ENCODE results near the gene PRF1. TPM values are rescaled to one million over a fixed set of nuclear protein-coding genes. Genes with fewer than 3 reads are reported as not detected.
"Not testable (repeated sequence)": the region's sequence is repeated elsewhere in the genome, so short reads cannot be mapped to it uniquely, and the experiment has no call there.

PRF1 gene
- total RNA-seq (1 to 10 TPM; 3.2 to 6.1 TPM), polyA plus RNA-seq (1 to 10 TPM; 1.3 to 6.1 TPM)
- long read RNA-seq, donor 1, transcript PRF1-201 (3 exons, 2,492 nt) = major isoform, 5 of 8 reads
- long read RNA-seq, donor 1, partial matches to known transcripts = 2 of 8 reads
- long read RNA-seq, donor 1, other reads (novel, unspliced or antisense) = 1 of 8 reads
- long read RNA-seq, donor 2, transcript PRF1-201 (3 exons, 2,492 nt) = major isoform, 6 of 9 reads
- long read RNA-seq, donor 2, partial matches to known transcripts = 2 of 9 reads
- long read RNA-seq, donor 2, other reads (novel, unspliced or antisense) = 1 of 9 reads

DNA sequence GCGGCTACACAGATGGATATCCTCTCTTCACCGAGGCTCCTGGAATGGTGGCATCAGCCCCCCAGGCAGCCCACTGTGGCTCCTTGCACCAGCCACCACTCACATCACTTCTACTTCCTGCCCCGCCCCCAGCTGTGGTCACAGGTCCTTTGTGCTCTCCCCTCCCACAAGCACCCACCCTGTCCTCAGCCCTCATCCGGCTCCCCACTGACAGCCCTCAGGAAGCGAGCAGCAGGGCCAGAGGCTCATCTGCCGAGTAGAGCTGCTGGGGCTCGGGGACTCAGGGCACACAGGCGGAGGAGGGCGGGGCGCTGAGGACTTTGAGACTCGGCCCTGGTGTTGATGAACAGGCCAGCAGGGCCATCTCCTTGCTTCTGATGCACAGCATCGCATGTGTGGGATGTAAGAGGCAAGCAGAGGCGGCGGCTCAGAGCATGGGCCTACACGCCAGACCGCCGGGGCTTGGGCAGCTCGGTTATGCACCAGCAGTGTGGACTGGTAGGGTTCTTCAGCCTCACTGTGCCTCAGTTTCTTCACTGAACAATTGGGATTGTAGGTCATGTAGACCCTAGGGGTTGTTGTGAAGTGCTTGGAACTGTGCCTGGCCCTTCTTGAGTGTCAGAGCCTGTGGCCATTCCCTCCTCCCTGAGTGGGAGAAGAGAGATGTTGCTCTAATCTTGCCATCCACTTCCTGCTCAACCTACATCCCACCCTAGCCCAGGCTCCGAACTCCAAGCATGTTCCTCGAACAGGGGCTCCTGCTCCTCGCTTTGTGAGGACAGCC lies at the start of gene PRF1:
Gene PRF1, minus strand, starts transcription at position 77 of the 784 bp plus-strand sequence. CDS start 1,839 bp downstream, outside the sequence.
- no peaks in the 10 kb centered on the region for H3K27me3 ChIP-seq (ENCODE audit: control insufficient read depth in 1 of 2, insufficient read depth in 2 of 2, low read length in 1 of 2)
- no peaks in the 10 kb centered on the region for H3K36me3 ChIP-seq (ENCODE audit: control insufficient read depth in 1 of 2, insufficient read depth in 2 of 2, low read length in 1 of 2)
- H3K27ac ChIP-seq (ENCODE audit: low read depth in 1 of 2, low read length in 2 of 2) = no peak within 1 kb of the TSS
- peak; percentile 50 for ATAC-seq (ENCODE audit: low FRiP score)
- H3K9me3 ChIP-seq (ENCODE audit: control insufficient read depth, low read length) = no peaks in the 10 kb centered on the region
- 94 to 96% methylated on average over 21 of the region's 21 CpGs for WGBS, 2 donors
- no peak within 1 kb of the TSS for H3K4me3 ChIP-seq (ENCODE audit: low read length in 2 of 2)
- peak in 1 of 2 donors; percentile 65 for DNase-seq
- H3K4me1 ChIP-seq (ENCODE audit: control insufficient read depth in 1 of 2, insufficient read depth in 2 of 2, low read length in 2 of 2) = no peaks in the 10 kb centered on the region
- intact Hi-C loops (cut with DNase I) = no loop called here

DNA sequence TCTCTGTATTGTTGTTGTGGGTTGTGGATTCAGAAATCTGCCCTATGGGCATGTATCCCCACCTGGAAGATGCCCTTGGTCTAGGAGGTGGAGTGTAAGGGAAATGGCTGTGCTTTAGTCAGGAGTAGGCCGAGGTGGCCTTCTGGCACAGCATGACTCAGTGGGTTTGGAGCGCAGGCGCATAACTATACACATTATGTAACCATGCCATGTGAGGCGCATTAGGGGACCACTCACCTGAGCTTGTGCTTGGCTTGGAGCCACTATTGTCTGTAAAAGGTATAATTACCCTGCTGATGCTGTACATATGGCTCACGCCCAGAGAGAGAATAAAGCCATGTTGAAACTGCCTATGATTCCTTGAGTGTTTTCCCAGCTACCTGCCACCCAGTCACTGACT lies 49.1 kb upstream of the PRF1 start:
- intact Hi-C loops (cut with DNase I) = no loop called here
- Histone ChIP-seq H3K27ac (ENCODE audit: low read depth in 1 of 2, low read length in 2 of 2) (no peak overlapping the region), H3K4me1 (ENCODE audit: control insufficient read depth in 1 of 2, insufficient read depth in 2 of 2, low read length in 2 of 2) (peaks cover 0 to 3% of the 10 kb centered on the region in 2 donors), H3K36me3 (ENCODE audit: control insufficient read depth in 1 of 2, insufficient read depth in 2 of 2, low read length in 1 of 2) (no peaks in the 10 kb centered on the region), H3K4me3 (ENCODE audit: low read length in 2 of 2) (no peak overlapping the region), H3K9me3 (ENCODE audit: control insufficient read depth, low read length) (peaks cover 5% of the 10 kb centered on the region), H3K27me3 (ENCODE audit: control insufficient read depth in 1 of 2, insufficient read depth in 2 of 2, low read length in 1 of 2) (no peaks in the 10 kb centered on the region)
- WGBS, 2 donors = 97 to 99% methylated on average over 5 of the region's 5 CpGs
- DNase-seq (no peak), ATAC-seq (ENCODE audit: low FRiP score) (no peak)

DNA sequence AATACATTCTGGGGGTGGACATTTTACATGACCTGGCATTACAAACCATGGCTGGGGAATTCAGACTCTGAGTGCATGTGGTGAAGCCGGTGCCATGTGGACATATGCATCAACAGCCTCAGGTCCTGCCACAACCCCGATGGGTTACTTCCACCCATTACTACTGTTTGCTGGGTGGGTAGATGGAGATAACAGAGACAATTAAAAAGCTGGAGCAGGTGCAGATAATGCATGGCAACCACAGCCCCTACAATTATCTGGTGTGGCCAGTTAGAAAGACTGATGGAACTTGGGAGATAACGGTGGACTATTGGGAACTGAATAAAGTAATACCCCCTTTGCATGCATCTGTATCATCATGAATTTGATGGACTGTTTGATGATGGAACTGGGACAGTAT lies 48.2 kb upstream of the PRF1 start:
- WGBS, 2 donors = 95 to 99% methylated on average over 3 of the region's 3 CpGs
- no peak overlapping the region for H3K4me3 ChIP-seq (ENCODE audit: low read length in 2 of 2)
- H3K4me1 ChIP-seq (ENCODE audit: control insufficient read depth in 1 of 2, insufficient read depth in 2 of 2, low read length in 2 of 2) = peaks cover 0 to 3% of the 10 kb centered on the region in 2 donors
- H3K27me3 ChIP-seq (ENCODE audit: control insufficient read depth in 1 of 2, insufficient read depth in 2 of 2, low read length in 1 of 2) = no peaks in the 10 kb centered on the region
- intact Hi-C loops (cut with DNase I) = no loop called here
- H3K9me3 ChIP-seq (ENCODE audit: control insufficient read depth, low read length) = peaks cover 5% of the 10 kb centered on the region
- no peaks in the 10 kb centered on the region for H3K36me3 ChIP-seq (ENCODE audit: control insufficient read depth in 1 of 2, insufficient read depth in 2 of 2, low read length in 1 of 2)
- DNase-seq (no peak), ATAC-seq (ENCODE audit: low FRiP score) (no peak)
- H3K27ac ChIP-seq (ENCODE audit: low read depth in 1 of 2, low read length in 2 of 2) = no peak overlapping the region

DNA sequence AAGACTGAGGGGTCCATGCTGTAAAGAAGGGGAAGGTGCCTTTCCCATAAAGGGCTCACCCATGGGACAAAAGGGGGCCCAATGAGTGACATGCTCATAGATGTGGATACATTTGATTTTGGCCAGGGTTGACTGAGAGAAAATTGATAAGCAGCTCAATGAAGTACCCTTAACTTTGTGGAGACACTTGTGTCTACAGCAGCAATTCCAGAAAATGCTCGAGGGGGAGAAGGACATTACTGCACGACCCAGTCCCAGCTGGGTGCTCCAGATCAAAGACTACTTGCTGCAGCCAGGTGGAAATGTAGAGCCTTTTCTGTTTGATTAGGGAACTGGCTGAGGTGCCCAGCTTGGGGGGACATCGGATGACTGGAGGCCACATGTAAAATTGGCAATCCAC lies 47.6 kb upstream of the PRF1 start:
- Histone ChIP-seq H3K9me3 (ENCODE audit: control insufficient read depth, low read length) (peaks cover 5% of the 10 kb centered on the region), H3K4me3 (ENCODE audit: low read length in 2 of 2) (no peak overlapping the region), H3K27ac (ENCODE audit: low read depth in 1 of 2, low read length in 2 of 2) (no peak overlapping the region), H3K4me1 (ENCODE audit: control insufficient read depth in 1 of 2, insufficient read depth in 2 of 2, low read length in 2 of 2) (peaks cover 0 to 3% of the 10 kb centered on the region in 2 donors), H3K36me3 (ENCODE audit: control insufficient read depth in 1 of 2, insufficient read depth in 2 of 2, low read length in 1 of 2) (no peaks in the 10 kb centered on the region), H3K27me3 (ENCODE audit: control insufficient read depth in 1 of 2, insufficient read depth in 2 of 2, low read length in 1 of 2) (no peaks in the 10 kb centered on the region)
- 93% methylated on average over 3 of the region's 3 CpGs for WGBS, 2 donors
- DNase-seq (no peak), ATAC-seq (ENCODE audit: low FRiP score) (no peak)
- intact Hi-C loops (cut with DNase I) = no loop called here

DNA sequence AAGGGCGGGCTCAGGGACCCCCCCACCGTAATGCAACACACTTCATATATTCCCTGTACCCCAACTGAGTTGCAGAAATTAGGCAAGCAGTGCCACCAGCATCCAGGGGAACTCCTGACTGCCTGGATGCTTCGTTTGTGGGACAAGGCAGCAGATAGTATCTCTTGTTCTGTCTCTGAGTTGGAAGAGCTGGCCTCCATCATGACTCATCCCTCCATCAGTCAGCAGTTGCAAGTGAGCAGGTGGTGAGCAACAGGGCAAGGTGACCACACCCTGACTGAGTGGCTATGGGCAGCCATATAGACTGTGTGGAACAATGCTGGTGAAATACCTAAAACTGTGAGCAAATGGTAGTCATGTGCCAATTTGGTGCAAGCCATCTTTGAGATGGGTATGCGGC lies 47.0 kb upstream of the PRF1 start:
- WGBS, 2 donors = 85 to 95% methylated on average over 4 of the region's 4 CpGs
- intact Hi-C loops (cut with DNase I) = no loop called here
- H3K4me1 ChIP-seq (ENCODE audit: control insufficient read depth in 1 of 2, insufficient read depth in 2 of 2, low read length in 2 of 2) = peaks cover 0 to 3% of the 10 kb centered on the region in 2 donors
- no peak for DNase-seq
- H3K27ac ChIP-seq (ENCODE audit: low read depth in 1 of 2, low read length in 2 of 2) = no peak overlapping the region
- no peak for ATAC-seq (ENCODE audit: low FRiP score)
- peaks cover 5% of the 10 kb centered on the region for H3K9me3 ChIP-seq (ENCODE audit: control insufficient read depth, low read length)
- no peak overlapping the region for H3K4me3 ChIP-seq (ENCODE audit: low read length in 2 of 2)
- H3K36me3 ChIP-seq (ENCODE audit: control insufficient read depth in 1 of 2, insufficient read depth in 2 of 2, low read length in 1 of 2) = no peaks in the 10 kb centered on the region
- H3K27me3 ChIP-seq (ENCODE audit: control insufficient read depth in 1 of 2, insufficient read depth in 2 of 2, low read length in 1 of 2) = no peaks in the 10 kb centered on the region

DNA sequence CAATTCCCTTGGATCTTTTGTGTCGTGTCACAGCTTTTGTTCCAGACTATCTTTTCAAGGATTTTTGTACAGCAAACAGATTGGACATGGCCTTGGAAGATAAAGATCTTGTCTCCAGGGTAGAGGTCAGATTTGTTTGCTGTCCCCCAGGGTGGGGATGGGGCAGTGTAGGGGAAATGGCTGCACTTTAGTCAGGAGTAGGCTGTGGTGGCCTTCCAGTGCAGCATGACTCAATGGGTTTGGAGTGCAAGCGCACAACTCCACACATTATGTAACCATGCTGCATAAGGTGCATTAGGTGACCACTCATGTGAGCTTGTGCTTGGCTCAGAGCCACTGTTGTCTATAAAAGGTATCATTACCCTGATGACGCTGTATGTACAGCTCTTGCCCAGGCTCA lies 45.9 kb upstream of the PRF1 start:
- Histone ChIP-seq H3K27me3 (ENCODE audit: control insufficient read depth in 1 of 2, insufficient read depth in 2 of 2, low read length in 1 of 2) (no peaks in the 10 kb centered on the region), H3K36me3 (ENCODE audit: control insufficient read depth in 1 of 2, insufficient read depth in 2 of 2, low read length in 1 of 2) (no peaks in the 10 kb centered on the region), H3K4me3 (ENCODE audit: low read length in 2 of 2) (no peak overlapping the region), H3K27ac (ENCODE audit: low read depth in 1 of 2, low read length in 2 of 2) (no peak overlapping the region), H3K4me1 (ENCODE audit: control insufficient read depth in 1 of 2, insufficient read depth in 2 of 2, low read length in 2 of 2) (peaks cover 0 to 3% of the 10 kb centered on the region in 2 donors), H3K9me3 (ENCODE audit: control insufficient read depth, low read length) (peaks cover 5% of the 10 kb centered on the region)
- WGBS, 2 donors = 97 to 98% methylated on average over 3 of the region's 3 CpGs
- intact Hi-C loops (cut with DNase I) = no loop called here
- no peak for DNase-seq
- ATAC-seq (ENCODE audit: low FRiP score) = no peak

DNA sequence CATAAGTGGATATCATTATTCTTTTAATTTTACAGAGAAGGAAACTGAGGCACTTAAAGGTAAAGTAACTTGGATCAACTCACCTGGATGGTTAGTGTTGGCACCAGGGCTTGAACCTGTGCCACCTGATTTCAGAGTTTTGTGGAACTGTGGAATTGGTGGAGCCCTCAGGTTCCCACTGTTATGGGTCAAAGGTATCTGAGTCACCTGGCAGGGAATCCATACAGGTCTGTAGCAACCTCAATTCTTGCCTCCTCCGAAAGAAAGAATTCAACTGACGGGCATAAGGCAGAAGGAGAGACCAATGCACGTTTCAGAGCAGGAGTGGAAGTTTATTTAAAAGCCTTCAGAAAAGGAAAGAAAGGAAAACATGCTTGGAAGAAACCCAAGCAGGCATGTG lies 44.5 kb upstream of the PRF1 start:
- intact Hi-C loops (cut with DNase I) = no loop called here
- no peaks in the 10 kb centered on the region for H3K36me3 ChIP-seq (ENCODE audit: control insufficient read depth in 1 of 2, insufficient read depth in 2 of 2, low read length in 1 of 2)
- peaks cover 5% of the 10 kb centered on the region for H3K9me3 ChIP-seq (ENCODE audit: control insufficient read depth, low read length)
- H3K27ac ChIP-seq (ENCODE audit: low read depth in 1 of 2, low read length in 2 of 2) = no peak overlapping the region
- 65 to 94% methylated on average over 2 to 3 of the region's 3 CpGs for WGBS, 2 donors
- ATAC-seq (ENCODE audit: low FRiP score) = no peak
- no peak overlapping the region for H3K4me3 ChIP-seq (ENCODE audit: low read length in 2 of 2)
- no peaks in the 10 kb centered on the region for H3K27me3 ChIP-seq (ENCODE audit: control insufficient read depth in 1 of 2, insufficient read depth in 2 of 2, low read length in 1 of 2)
- H3K4me1 ChIP-seq (ENCODE audit: control insufficient read depth in 1 of 2, insufficient read depth in 2 of 2, low read length in 2 of 2) = no peaks in the 10 kb centered on the region
- DNase-seq = no peak

DNA sequence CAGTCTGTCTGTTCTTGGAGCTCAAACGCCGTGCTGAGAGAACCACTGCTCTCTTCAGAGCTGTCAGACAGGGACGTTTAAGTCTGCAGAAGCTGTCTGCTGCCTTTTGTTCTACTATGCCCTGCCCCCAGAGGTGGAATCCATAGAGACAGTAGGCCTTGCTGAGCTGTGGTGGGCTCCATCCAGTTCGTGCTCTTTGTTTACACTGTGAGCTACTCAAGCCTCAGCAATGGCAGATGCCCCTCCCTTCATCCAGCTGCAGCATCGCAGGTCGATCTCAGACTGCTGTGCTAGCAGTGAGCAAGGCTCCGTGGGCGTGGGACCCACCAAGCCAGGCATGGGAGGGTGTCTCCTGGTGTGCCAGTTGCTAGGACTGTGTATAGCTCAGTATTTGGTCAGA lies 42.4 kb upstream of the PRF1 start:
- H3K4me3 ChIP-seq (ENCODE audit: low read length in 2 of 2); ATAC-seq (ENCODE audit: low FRiP score); intact Hi-C loops (cut with DNase I): not testable (repeated sequence)

DNA sequence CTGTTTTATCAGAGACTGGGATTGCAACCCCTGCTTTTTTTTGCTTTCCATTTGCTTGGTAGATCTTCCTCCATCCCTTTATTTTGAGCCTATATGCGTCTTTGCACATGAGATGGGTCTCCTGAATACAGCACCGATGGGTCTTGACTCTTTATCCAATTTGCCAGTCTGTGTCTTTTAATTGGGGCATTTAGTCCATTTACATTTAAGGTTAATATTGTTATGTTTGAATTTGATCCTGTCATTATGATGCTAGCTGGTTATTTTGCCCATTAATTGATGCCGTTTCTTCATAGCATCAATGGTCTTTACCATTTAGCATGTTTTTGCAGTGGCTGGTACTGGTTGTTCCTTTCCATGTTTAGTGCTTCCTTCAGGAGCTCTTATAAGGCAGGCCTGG lies 40.7 kb upstream of the PRF1 start:
- 94 to 97% methylated on average over 3 of the region's 3 CpGs for WGBS, 2 donors
- H3K27ac ChIP-seq (ENCODE audit: low read depth in 1 of 2, low read length in 2 of 2); H3K27me3 ChIP-seq (ENCODE audit: control insufficient read depth in 1 of 2, insufficient read depth in 2 of 2, low read length in 1 of 2); H3K4me3 ChIP-seq (ENCODE audit: low read length in 2 of 2); ATAC-seq (ENCODE audit: low FRiP score); intact Hi-C loops (cut with DNase I); H3K36me3 ChIP-seq (ENCODE audit: control insufficient read depth in 1 of 2, insufficient read depth in 2 of 2, low read length in 1 of 2); H3K4me1 ChIP-seq (ENCODE audit: control insufficient read depth in 1 of 2, insufficient read depth in 2 of 2, low read length in 2 of 2); H3K9me3 ChIP-seq (ENCODE audit: control insufficient read depth, low read length); DNase-seq: not testable (repeated sequence)

More for the DNA sequence above, 42.4 kb upstream of the PRF1 start:
- not testable (repeated sequence) for H3K27me3 ChIP-seq (ENCODE audit: control insufficient read depth in 1 of 2, insufficient read depth in 2 of 2, low read length in 1 of 2); H3K4me1 ChIP-seq (ENCODE audit: control insufficient read depth in 1 of 2, insufficient read depth in 2 of 2, low read length in 2 of 2); H3K27ac ChIP-seq (ENCODE audit: low read depth in 1 of 2, low read length in 2 of 2); DNase-seq; H3K9me3 ChIP-seq (ENCODE audit: control insufficient read depth, low read length); H3K36me3 ChIP-seq (ENCODE audit: control insufficient read depth in 1 of 2, insufficient read depth in 2 of 2, low read length in 1 of 2)
- 76 to 81% methylated on average over 8 of the region's 8 CpGs for WGBS, 2 donors
